Small intestine (tissue), 7 donors: Measurements from ENCODE around the gene SAMD14. TPM values are rescaled to one million over a fixed set of nuclear protein-coding genes. Genes with fewer than 3 reads are reported as not detected.

ENCODE experiments used
- DNase-seq, 2 donors: peaks; one replicate each; pipeline versions ENCODE4 v3.0.0 to v3.0.0-alpha.2; 2013
- FAIRE-seq: peaks from 2 replicates; lab custom pipeline; 2012; peaks lifted over from hg19 to GRCh38; lab: Jason Lieb, UNC
- H3K27ac ChIP-seq, 3 donors: one replicate each; pipeline ENCODE4 v1.5.1; 2013; ENCODE audit warnings: low read length in 2 of 3, mild to moderate bottlenecking in 2 of 3, control low read depth in 1 of 3, inconsistent platforms in 1 of 3, low read depth in 1 of 3, moderate library complexity in 1 of 3
- H3K27me3 ChIP-seq, 3 donors: one replicate each; pipeline ENCODE4 v1.6.1; 2013; ENCODE audit warnings: low read length in 3 of 3, inconsistent platforms in 1 of 3; ENCODE audit not compliant: control insufficient read depth in 3 of 3, insufficient read depth in 3 of 3
- H3K36me3 ChIP-seq, 3 donors: one replicate each; pipeline ENCODE4 v1.6.1; 2013; ENCODE audit warnings: low read length in 3 of 3, inconsistent platforms in 1 of 3, low read depth in 1 of 3, mild to moderate bottlenecking in 1 of 3, moderate library complexity in 1 of 3; ENCODE audit not compliant: control insufficient read depth in 3 of 3, insufficient read depth in 2 of 3
- H3K4me1 ChIP-seq, 3 donors: one replicate each; pipeline ENCODE4 v1.6.1; 2013; ENCODE audit warnings: low read length in 2 of 3, inconsistent platforms in 1 of 3, low read depth in 1 of 3, mild to moderate bottlenecking in 1 of 3, moderate library complexity in 1 of 3; ENCODE audit not compliant: control insufficient read depth in 3 of 3, insufficient read depth in 2 of 3
- H3K4me3 ChIP-seq, 3 donors: one replicate each; pipeline ENCODE4 v1.5.1; 2013; ENCODE audit warnings: low read length in 3 of 3, control low read depth in 1 of 3, inconsistent platforms in 1 of 3, low read depth in 1 of 3, mild to moderate bottlenecking in 1 of 3, moderate library complexity in 1 of 3
- H3K9me3 ChIP-seq, 2 donors: one replicate each; pipeline ENCODE4 v1.6.1; 2013; ENCODE audit warnings: low read depth in 1 of 2, low read length in 1 of 2; ENCODE audit not compliant: control insufficient read depth in 2 of 2, insufficient read depth in 1 of 2
- WGBS, 3 donors: extraction: QIAGEN DNeasy Blood & Tissue Kit; methylation state at CpG; one replicate each; pipeline ENCODE4 v1.1.7; 2013; 5-methylcytosine and 5-hydroxymethylcytosine counted together
- polyA plus RNA-seq, 4 donors: library from polyadenylated mRNA; stranded (reverse) in 3 of 4; unstranded in 1 of 4; fragments of 200-250 nt in 3 of 4; fragments of 120-200 nt in 1 of 4; gene quantifications; one replicate each; pipeline versions ENCODE4 v1.2.1 to v1.2.3, GENCODE V29; 2013
- donor health status: healthy with polysubstance abuse.
- donor health status: control.
- donor health status: control.
- donor health status: Bipolar disorder and iron deficiency.
- donor health status: healthy.

Gene SAMD14
- polyA plus RNA-seq, 4 donors, result 0.54 to 2.9 (median 1.4) TPM

GRCh38 chr17:50091918-50092285 is 38.1 kb downstream of the SAMD14 start:
- WGBS, 3 donors, result 78 to 85% (median 80%) methylated on average over 2 of the region's 2 CpGs
- Histone ChIP-seq H3K27ac (no peak overlapping the region), H3K9me3 (no peaks in the 10 kb centered on the region), H3K27me3 (no peaks in the 10 kb centered on the region), H3K4me3 (no peak overlapping the region), H3K4me1 (peaks cover 2 to 9% (median 5%) of the 10 kb centered on the region in 3 donors), H3K36me3 (peaks cover 0 to 48% (median 13%) of the 10 kb centered on the region in 3 donors)
- no peak for FAIRE-seq
- DNase-seq, result no peak

DNA sequence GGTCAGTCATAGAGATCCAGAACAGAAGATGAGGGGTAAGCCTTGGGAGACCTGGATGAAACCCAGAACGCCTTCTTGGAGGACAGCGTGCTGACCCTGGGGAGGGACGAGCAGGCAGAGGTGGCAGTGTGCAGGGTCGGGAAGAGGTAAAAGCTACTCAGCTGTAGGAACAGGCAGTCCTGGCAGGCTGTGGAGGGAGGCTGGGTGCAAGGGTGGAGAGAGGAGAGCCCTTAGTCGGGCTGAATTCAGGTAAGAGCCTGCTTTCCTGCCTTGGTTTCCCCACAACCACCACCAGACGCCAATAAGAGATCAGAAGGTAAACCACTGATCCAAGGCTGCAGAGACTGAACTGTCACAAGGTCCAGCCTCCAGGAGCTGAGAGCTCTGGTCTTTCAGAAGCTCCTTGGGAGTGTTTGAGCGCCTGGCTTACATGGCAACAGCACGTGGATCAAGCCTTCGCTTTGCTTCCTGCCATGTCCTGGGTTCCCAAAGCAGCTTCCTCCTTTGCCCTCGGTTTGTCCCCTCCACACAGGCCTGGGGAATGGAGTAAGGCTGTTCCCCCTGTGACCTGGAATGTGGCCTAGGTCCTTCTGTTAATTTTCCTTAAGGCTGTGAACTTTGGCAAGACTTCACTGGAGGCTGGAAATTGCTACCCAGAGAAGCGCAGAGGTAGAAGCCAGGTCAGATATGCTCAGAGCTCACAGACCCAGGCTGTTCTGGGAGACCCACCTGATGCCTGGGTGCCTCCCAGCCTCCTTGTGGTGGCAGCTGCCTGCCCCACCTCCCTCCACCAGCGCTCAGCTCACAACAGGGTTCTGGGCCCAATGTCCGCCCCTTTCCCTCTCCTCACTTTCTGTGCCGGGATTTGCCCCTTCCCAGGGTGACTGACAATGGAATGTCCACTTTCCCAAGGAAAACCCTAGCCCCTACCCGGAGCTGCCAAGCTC is 38.7 kb downstream of the SAMD14 start:
- H3K36me3 ChIP-seq, result peaks cover 0 to 47% (median 13%) of the 10 kb centered on the region in 3 donors
- no peaks in the 10 kb centered on the region for H3K27me3 ChIP-seq
- no peak overlapping the region for H3K27ac ChIP-seq
- peaks cover under 1 to 3% (median 2%) of the 10 kb centered on the region in 3 donors for H3K4me1 ChIP-seq
- H3K9me3 ChIP-seq, result no peaks in the 10 kb centered on the region
- FAIRE-seq (no peak), DNase-seq (no peak)
- WGBS, 3 donors, result 77 to 82% (median 78%) methylated on average over 15 of the region's 15 CpGs
- no peak overlapping the region for H3K4me3 ChIP-seq

DNA sequence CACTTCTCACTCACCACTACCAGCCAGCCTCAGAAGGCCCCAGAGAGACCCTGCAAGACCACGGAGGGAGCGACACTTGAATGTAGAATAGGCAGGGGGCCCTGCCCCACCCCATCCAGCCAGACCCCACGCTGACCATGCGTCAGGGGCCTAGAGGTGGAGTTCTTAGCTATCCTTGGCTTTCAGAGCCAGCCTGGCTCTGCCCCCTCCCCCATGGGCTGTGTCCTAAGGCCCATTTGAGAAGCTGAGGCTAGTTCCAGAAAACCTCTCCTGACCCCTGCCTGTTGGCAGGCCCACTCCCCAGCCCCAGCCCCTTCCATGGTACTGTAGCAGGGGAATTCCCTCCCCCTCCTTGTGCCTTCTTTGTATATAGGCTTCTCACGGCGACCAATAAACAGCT is 39.9 kb downstream of the SAMD14 start:
- Histone ChIP-seq H3K36me3 (peaks cover 0 to 50% (median 13%) of the 10 kb centered on the region in 3 donors), H3K27ac (no peak overlapping the region), H3K27me3 (no peaks in the 10 kb centered on the region), H3K4me1 (no peaks in the 10 kb centered on the region), H3K9me3 (no peaks in the 10 kb centered on the region), H3K4me3 (no peak overlapping the region)
- 76 to 84% (median 81%) methylated on average over 6 of the region's 6 CpGs for WGBS, 3 donors
- DNase-seq, result no peak
- FAIRE-seq, result no peak

DNA sequence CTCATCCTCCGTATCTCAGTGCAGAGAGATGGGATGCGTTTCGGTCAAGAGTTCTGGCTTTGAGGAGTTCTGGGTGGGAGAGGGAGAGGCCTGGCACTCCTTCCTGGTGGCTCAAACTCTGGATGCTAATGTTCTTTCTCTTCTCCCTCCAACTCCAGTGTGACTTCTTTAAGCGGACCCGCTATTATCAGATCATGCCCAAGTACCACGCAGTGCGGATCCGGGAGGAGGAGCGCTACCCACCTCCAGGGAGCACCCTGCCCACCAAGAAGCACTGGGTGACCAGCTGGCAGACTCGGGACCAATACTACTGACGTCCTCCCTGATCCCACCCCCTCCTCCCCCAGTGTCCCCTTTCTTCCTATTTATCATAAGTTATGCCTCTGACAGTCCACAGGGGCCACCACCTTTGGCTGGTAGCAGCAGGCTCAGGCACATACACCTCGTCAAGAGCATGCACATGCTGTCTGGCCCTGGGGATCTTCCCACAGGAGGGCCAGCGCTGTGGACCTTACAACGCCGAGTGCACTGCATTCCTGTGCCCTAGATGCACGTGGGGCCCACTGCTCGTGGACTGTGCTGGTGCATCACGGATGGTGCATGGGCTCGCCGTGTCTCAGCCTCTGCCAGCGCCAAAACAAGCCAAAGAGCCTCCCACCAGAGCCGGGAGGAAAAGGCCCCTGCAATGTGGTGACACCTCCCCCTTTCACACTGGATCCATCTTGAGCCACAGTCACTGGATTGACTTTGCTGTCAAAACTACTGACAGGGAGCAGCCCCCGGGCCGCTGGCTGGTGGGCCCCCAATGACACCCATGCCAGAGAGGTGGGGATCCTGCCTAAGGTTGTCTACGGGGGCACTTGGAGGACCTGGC is 40.8 kb downstream of the SAMD14 start:
- no peak overlapping the region for H3K4me3 ChIP-seq
- H3K27me3 ChIP-seq, result no peaks in the 10 kb centered on the region
- no peaks in the 10 kb centered on the region for H3K9me3 ChIP-seq
- WGBS, 3 donors, result 86 to 88% (median 88%) methylated on average over 25 of the region's 25 CpGs
- H3K4me1 ChIP-seq, result no peaks in the 10 kb centered on the region
- DNase-seq, result no peak
- H3K27ac ChIP-seq, result no peak overlapping the region
- FAIRE-seq, result no peak
- H3K36me3 ChIP-seq, result peaks cover 0 to 55% (median 13%) of the 10 kb centered on the region in 3 donors

DNA sequence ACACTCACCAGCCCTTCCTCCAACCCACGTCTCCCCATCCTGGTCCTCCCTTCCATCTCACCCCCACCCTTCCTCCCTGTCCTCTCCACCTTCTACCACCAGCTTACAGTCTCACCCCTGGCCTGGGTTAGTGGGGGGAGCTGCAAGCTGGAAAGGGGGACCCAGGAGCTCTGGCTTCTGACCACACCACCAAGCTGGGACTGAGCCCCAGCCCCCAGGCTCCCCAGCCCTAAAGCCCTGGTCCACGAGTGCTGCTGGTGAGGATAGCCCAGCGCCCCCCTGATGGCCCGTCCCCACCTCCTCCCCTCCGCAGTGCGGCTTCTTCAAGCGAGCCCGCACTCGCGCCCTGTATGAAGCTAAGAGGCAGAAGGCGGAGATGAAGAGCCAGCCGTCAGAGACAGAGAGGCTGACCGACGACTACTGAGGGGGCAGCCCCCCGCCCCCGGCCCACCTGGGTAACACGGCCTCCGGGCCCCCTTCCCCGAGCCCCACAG is 42.0 kb downstream of the SAMD14 start:
- peaks cover 0 to 58% (median 13%) of the 10 kb centered on the region in 3 donors for H3K36me3 ChIP-seq
- FAIRE-seq, result no peak
- 81 to 90% (median 86%) methylated on average over 19 of the region's 19 CpGs for WGBS, 3 donors
- H3K4me3 ChIP-seq, result no peak overlapping the region
- no peaks in the 10 kb centered on the region for H3K4me1 ChIP-seq
- H3K27ac ChIP-seq, result no peak overlapping the region
- no peaks in the 10 kb centered on the region for H3K27me3 ChIP-seq
- no peaks in the 10 kb centered on the region for H3K9me3 ChIP-seq
- DNase-seq, result no peak

DNA sequence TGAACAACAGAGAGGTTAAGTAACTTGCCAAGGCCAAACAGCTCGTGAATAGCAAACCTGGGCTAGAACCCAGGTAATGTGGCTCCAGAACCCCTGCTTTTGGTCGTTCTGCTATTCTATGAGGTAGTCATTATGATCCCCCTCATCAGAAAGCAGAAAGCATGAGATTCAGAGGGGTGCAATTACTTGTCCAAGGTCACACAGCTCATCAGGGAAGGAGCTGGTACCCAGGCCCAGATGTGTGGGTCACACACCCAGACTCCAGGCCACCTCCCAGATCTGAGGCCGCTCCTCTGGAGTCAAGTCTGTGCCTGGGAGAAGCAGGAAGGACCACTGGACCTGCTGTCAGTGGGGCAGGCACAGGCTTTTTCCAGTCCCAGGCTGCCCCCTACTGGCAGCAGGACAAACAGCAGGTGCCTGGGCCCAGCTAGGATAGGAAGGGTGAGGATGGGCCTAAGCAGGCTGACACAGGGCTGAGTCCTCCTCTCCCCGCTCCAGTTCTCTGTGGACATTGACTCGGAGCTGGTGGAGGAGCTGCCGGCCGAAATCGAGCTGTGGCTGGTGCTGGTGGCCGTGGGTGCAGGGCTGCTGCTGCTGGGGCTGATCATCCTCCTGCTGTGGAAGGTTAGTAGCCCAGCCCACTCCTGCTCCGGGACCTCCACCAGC is 42.6 kb downstream of the SAMD14 start:
- FAIRE-seq (no peak), DNase-seq (peak; percentile 66 to 78)
- Histone ChIP-seq H3K9me3 (no peaks in the 10 kb centered on the region), H3K27me3 (no peaks in the 10 kb centered on the region), H3K27ac (no peak overlapping the region), H3K4me3 (no peak overlapping the region), H3K36me3 (peaks cover 0 to 59% (median 14%) of the 10 kb centered on the region in 3 donors), H3K4me1 (no peaks in the 10 kb centered on the region)
- WGBS, 3 donors, result 48 to 52% (median 49%) methylated on average over 10 of the region's 10 CpGs

DNA sequence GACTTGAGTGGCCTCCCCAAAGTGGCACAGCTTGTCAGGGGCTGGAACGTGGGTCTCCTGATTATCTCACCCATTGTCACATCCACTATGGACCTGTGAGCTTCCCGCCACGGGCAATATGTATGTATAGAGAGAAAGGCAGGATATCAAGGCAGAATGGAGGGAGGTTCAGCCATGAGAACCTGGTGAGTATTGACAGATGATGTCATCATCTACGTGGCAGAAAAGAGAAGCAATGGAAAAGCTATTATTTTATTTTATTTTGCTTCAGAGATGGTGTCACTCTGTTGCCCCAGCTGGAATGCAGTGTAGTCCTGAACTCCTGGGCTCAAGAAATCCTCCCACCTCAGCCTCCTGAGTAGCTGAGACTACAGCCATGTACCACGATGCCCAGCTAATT is 48.2 kb downstream of the SAMD14 start:
- Histone ChIP-seq H3K4me3 (no peak overlapping the region), H3K4me1 (no peaks in the 10 kb centered on the region), H3K27me3 (no peaks in the 10 kb centered on the region), H3K36me3 (peaks cover 0 to 72% (median 21%) of the 10 kb centered on the region in 3 donors), H3K27ac (no peak overlapping the region), H3K9me3 (no peaks in the 10 kb centered on the region)
- 81 to 87% (median 84%) methylated on average over 5 of the region's 5 CpGs for WGBS, 3 donors
- DNase-seq (no peak), FAIRE-seq (no peak)

GRCh38 chr17:50080827-50081226 is 49.1 kb downstream of the SAMD14 start:
- peaks cover 0 to 77% (median 23%) of the 10 kb centered on the region in 3 donors for H3K36me3 ChIP-seq
- H3K4me3 ChIP-seq, result no peak overlapping the region
- WGBS, 3 donors, result 81 to 90% (median 90%) methylated on average over 7 of the region's 7 CpGs
- H3K9me3 ChIP-seq, result no peaks in the 10 kb centered on the region
- DNase-seq, result no peak
- FAIRE-seq, result no peak
- no peaks in the 10 kb centered on the region for H3K27me3 ChIP-seq
- H3K27ac ChIP-seq, result no peak overlapping the region
- H3K4me1 ChIP-seq, result no peaks in the 10 kb centered on the region
